GM19397 (cell line): Measurements from ENCODE around the gene MLKL.
A peak's percentile ranks its signal among the peaks of the same experiment; 100 is the strongest.
"Not testable (repeated sequence)": the region's sequence is repeated elsewhere in the genome, so short reads cannot be mapped to it uniquely, and the experiment has no call there.

Experiments
- ATAC-seq: cut with Tn5 transposase; IDR thresholded peaks from one replicate; pipeline ENCODE4 v1.9.1; 2021; ENCODE audit warnings: mild to moderate bottlenecking, moderate library complexity; ENCODE audit not compliant: unreplicated experiment

The MLKL gene

GRCh38 chr16:74709441-74709877, 8.8 kb upstream of the MLKL start:
- ATAC-seq: peak; percentile 85

- ATAC-seq: peak; percentile 16
Observed at GRCh38 chr16:74700116-74700437, 585 bp downstream of the MLKL start.

- ATAC-seq: no peak
Observed at GRCh38 chr16:74699666-74700065, 996 bp downstream of the MLKL start.

- no peak for ATAC-seq
Observed at GRCh38 chr16:74698222-74698621, 2.4 kb downstream of the MLKL start.

- peak; percentile 77 for ATAC-seq
Observed at GRCh38 chr16:74695450-74696422, 4.9 kb downstream of the MLKL start.

GRCh38 chr16:74691093-74691855, 9.4 kb downstream of the MLKL start:
- no peak for ATAC-seq

GRCh38 chr16:74682556-74682955, 18.1 kb downstream of the MLKL start:
- no peak for ATAC-seq

GRCh38 chr16:74680681-74681080, 20.0 kb downstream of the MLKL start:
- ATAC-seq: no peak

- ATAC-seq: no peak
Observed at GRCh38 chr16:74679983-74680382, 20.7 kb downstream of the MLKL start.

- ATAC-seq: no peak
Observed at GRCh38 chr16:74677868-74678267, 22.8 kb downstream of the MLKL start.

GRCh38 chr16:74673876-74674275, 26.8 kb downstream of the MLKL start:
- ATAC-seq: no peak

GRCh38 chr16:74668877-74669276, 31.8 kb downstream of the MLKL start:
- ATAC-seq: not testable (repeated sequence)

GRCh38 chr16:74667255-74667700, 33.4 kb downstream of the MLKL start:
- ATAC-seq: no peak

- peak; percentile 100 for ATAC-seq
Observed at GRCh38 chr16:74666425-74667254, 34.0 kb downstream of the MLKL start, which contains the start of gene RFWD3. RFWD3 (minus strand) TSS chr16:74666877; CDS start chr16:74661449, 5,428 bp downstream.

GRCh38 chr16:74666010-74666421, 34.6 kb downstream of the MLKL start:
- ATAC-seq: no peak

- no peak for ATAC-seq
Observed at GRCh38 chr16:74661064-74661463, 39.6 kb downstream of the MLKL start.

GRCh38 chr16:74660383-74660782, 40.3 kb downstream of the MLKL start:
- no peak for ATAC-seq

GRCh38 chr16:74659041-74659440, 41.6 kb downstream of the MLKL start:
- ATAC-seq: no peak

- ATAC-seq: no peak
Observed at GRCh38 chr16:74657870-74658642, 42.6 kb downstream of the MLKL start.

- ATAC-seq: no peak
Observed at GRCh38 chr16:74654536-74655050, 46.1 kb downstream of the MLKL start.
